Activated CD8-positive, alpha-beta T cell treated with anti-CD3 and anti-CD28 coated beads, Interleukin-2, amount 10 ng/mL, durations not matched to agents 7 days and 5 days (primary cell): ENCODE results near the gene DIO3. TPM values are rescaled to one million over a fixed set of nuclear protein-coding genes. Genes with fewer than 3 reads are reported as not detected.

Source experiments
- ATAC-seq: fragments of 150-1000 bp; cut with Tn5 transposase; one replicate; pipeline ENCODE4 v1.10.0; 2021; ENCODE audit warnings: moderate library complexity
- CTCF ChIA-PET: fragments of 350-600 bp; sonication (Branson Sonifier 250); formaldehyde crosslinking; loops from one replicate; lab custom pipeline; 2021; ENCODE audit warnings: antibody characterized with exemption; lab: Charles Lee
- POLR2A ChIA-PET: fragments of 350-600 bp; sonication (Branson Sonifier 250); formaldehyde crosslinking; loops from one replicate; lab custom pipeline; 2021; ENCODE audit warnings: antibody characterized with exemption; lab: Charles Lee
- DNase-seq: peaks from one replicate; pipeline ENCODE4 v3.0.0-alpha.2; 2020
- H3K27ac Mint-ChIP-seq: one replicate; pipeline ENCODE4 v1.8.0; 2021; ENCODE audit warnings: mild to moderate bottlenecking, mixed read lengths
- H3K27me3 Mint-ChIP-seq: one replicate; pipeline ENCODE4 v1.8.0; 2021; ENCODE audit warnings: low read depth, mixed read lengths
- H3K36me3 Mint-ChIP-seq: one replicate; pipeline ENCODE4 v1.8.0; 2021; ENCODE audit warnings: low read depth, mixed read lengths
- H3K4me1 Mint-ChIP-seq: one replicate; pipeline ENCODE4 v1.8.0; 2021; ENCODE audit warnings: low read depth, mixed read lengths
- H3K4me3 Mint-ChIP-seq: one replicate; pipeline ENCODE4 v1.8.0; 2021; ENCODE audit warnings: mild to moderate bottlenecking, mixed read lengths
- H3K9me3 Mint-ChIP-seq: one replicate; pipeline ENCODE4 v1.8.0; 2022; ENCODE audit warnings: mixed read lengths; ENCODE audit not compliant: insufficient read depth
- total RNA-seq, 2 experiments: library from RNA; stranded (reverse); gene quantifications; one replicate each; pipeline ENCODE4 v1.2.3, GENCODE V29; 2021

Gene DIO3
- total RNA-seq = not detected

DNA sequence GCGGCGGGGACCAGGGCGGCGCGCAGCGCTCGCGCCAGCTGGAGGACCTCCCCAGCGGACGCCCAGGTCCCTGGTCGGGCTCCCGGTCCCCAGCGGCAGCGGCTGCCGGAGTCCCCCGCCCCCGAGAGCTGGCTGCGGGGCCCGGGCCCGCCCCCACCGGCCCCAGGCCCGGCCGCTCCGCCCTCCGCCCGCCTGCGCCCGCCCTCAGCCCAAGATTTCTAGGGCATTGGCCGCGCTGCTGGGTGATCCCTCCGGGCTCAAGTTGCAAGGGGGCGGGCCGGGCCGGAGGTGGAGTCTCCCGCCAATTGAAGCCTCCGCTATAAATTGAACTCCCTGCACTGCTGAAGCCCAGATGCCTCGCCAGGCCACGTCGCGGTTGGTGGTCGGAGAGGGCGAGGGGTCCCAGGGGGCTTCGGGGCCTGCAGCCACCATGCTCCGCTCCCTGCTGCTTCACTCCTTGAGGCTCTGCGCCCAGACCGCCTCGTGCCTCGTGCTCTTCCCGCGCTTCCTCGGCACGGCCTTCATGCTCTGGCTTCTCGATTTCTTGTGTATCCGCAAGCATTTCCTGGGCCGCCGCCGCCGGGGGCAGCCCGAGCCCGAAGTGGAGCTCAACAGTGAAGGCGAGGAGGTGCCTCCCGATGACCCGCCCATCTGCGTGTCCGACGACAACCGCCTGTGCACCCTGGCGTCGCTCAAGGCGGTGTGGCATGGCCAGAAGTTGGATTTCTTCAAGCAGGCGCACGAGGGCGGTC is at the start of gene DIO3:
DIO3 (plus strand) TSS at position 351 of the 752 bp plus-strand sequence.
- ChIA-PET CTCF (no interaction called here), POLR2A (no interaction called here)
- Mint-ChIP-seq H3K9me3 (peaks cover 11% of the 10 kb centered on the region), H3K27ac (peak within 1 kb of the TSS; percentile 57), H3K4me3 (peak within 1 kb of the TSS; percentile 38), H3K27me3 (peaks cover 61% of the 10 kb centered on the region), H3K4me1 (peaks cover 3% of the 10 kb centered on the region), H3K36me3 (peaks cover 18% of the 10 kb centered on the region)
- ATAC-seq = no peak
- DNase-seq = no peak

GRCh38 chr14:101511620-101512375 is 49.5 kb upstream of the DIO3 start:
- CTCF ChIA-PET = no interaction called here
- H3K4me3 Mint-ChIP-seq = no peak overlapping the region

DNA sequence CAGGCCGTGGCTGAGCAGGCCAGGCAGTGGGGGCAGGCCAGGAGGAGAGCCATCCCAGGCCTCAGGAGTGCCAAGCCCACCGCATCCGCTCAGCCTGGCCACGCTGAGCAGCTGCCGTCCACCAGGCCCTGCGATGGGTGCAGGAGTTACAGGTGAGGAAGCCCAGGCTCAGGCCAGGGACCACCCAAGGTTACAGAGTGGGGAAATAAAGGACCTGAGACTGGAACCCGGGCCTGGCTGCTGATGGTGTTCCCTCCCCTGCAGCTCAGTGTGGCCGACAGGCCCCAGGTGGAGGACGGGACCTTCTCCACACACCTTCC is 49.0 kb upstream of the DIO3 start:
- H3K27ac Mint-ChIP-seq = no peak overlapping the region
- ChIA-PET CTCF (no interaction called here), POLR2A (no interaction called here)
- no peaks in the 10 kb centered on the region for H3K4me1 Mint-ChIP-seq
- no peaks in the 10 kb centered on the region for H3K27me3 Mint-ChIP-seq
- H3K4me3 Mint-ChIP-seq = no peak overlapping the region
- no peak for DNase-seq
- no peak for ATAC-seq
- H3K36me3 Mint-ChIP-seq = no peaks in the 10 kb centered on the region
- H3K9me3 Mint-ChIP-seq = no peaks in the 10 kb centered on the region

More at GRCh38 chr14:101511620-101512375, 49.5 kb upstream of the DIO3 start:
- H3K4me1 Mint-ChIP-seq = no peaks in the 10 kb centered on the region
- H3K9me3 Mint-ChIP-seq = no peaks in the 10 kb centered on the region
- no peaks in the 10 kb centered on the region for H3K27me3 Mint-ChIP-seq
- ATAC-seq (no peak), DNase-seq (no peak)
- H3K27ac Mint-ChIP-seq = no peak overlapping the region
- POLR2A ChIA-PET = no interaction called here
- no peaks in the 10 kb centered on the region for H3K36me3 Mint-ChIP-seq

DNA sequence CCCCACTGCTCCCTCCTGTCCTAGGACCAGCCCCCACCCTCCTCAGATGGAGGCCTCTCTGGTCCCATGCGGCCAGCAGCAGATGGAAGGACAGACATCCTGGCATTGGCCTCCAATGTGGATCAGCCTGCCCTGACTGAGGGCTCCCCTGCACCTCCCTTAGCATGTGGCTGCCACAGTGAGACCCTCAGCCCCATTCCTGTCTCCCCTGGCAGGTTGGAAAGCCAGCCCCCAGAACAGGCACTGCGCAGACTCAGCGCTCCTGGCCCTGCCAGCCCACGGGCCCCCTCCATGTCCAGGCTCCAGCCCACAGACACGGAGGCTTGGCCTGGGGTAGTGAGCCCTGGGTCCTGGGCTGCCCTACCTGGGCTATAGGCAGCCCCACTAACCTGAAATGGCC is 47.2 kb upstream of the DIO3 start:
- Mint-ChIP-seq H3K27me3 (no peaks in the 10 kb centered on the region), H3K27ac (no peak overlapping the region), H3K4me3 (no peak overlapping the region), H3K36me3 (no peaks in the 10 kb centered on the region), H3K9me3 (no peaks in the 10 kb centered on the region), H3K4me1 (no peaks in the 10 kb centered on the region)
- no peak for DNase-seq
- no peak for ATAC-seq
- CTCF ChIA-PET = no interaction called here
- POLR2A ChIA-PET = no interaction called here

DNA sequence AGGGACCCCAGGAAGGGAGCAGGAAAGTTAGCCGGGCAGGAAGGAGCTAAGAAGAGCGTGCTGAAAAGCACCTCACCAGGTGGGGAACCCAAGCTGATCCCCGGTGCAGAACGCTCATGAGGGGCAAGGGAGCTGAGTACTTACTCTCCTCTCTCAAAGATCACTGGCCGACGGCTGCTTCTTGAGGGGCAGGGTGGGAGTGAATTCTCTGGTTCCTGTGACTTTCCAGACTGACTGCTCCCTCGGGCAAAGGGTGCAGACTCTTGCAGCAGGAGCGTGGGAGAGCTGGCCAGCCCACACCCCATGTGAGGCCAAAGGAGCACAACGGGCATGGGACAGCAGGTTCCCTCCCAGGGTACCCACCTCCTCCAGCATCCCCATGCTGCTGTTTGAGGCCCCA is 44.9 kb upstream of the DIO3 start:
- ChIA-PET CTCF (no interaction called here), POLR2A (no interaction called here)
- Mint-ChIP-seq H3K4me3 (no peak overlapping the region), H3K9me3 (no peaks in the 10 kb centered on the region), H3K27ac (no peak overlapping the region), H3K36me3 (no peaks in the 10 kb centered on the region), H3K4me1 (no peaks in the 10 kb centered on the region), H3K27me3 (no peaks in the 10 kb centered on the region)
- ATAC-seq (no peak), DNase-seq (no peak)

- DNase-seq (no peak), ATAC-seq (no peak)
- H3K9me3 Mint-ChIP-seq = no peaks in the 10 kb centered on the region
- no peak overlapping the region for H3K4me3 Mint-ChIP-seq
- no peak overlapping the region for H3K27ac Mint-ChIP-seq
- ChIA-PET CTCF (no interaction called here), POLR2A (no interaction called here)
- H3K4me1 Mint-ChIP-seq = no peaks in the 10 kb centered on the region
- no peaks in the 10 kb centered on the region for H3K27me3 Mint-ChIP-seq
- H3K36me3 Mint-ChIP-seq = no peaks in the 10 kb centered on the region
Measured at GRCh38 chr14:101518611-101519473, 42.5 kb upstream of the DIO3 start.

- ChIA-PET POLR2A (no interaction called here), CTCF (no interaction called here)
- Mint-ChIP-seq H3K27ac (no peak overlapping the region), H3K27me3 (no peaks in the 10 kb centered on the region), H3K4me1 (no peaks in the 10 kb centered on the region), H3K9me3 (no peaks in the 10 kb centered on the region), H3K36me3 (no peaks in the 10 kb centered on the region), H3K4me3 (no peak overlapping the region)
- DNase-seq (no peak), ATAC-seq (no peak)
Measured at GRCh38 chr14:101520621-101521472, 40.4 kb upstream of the DIO3 start.

DNA sequence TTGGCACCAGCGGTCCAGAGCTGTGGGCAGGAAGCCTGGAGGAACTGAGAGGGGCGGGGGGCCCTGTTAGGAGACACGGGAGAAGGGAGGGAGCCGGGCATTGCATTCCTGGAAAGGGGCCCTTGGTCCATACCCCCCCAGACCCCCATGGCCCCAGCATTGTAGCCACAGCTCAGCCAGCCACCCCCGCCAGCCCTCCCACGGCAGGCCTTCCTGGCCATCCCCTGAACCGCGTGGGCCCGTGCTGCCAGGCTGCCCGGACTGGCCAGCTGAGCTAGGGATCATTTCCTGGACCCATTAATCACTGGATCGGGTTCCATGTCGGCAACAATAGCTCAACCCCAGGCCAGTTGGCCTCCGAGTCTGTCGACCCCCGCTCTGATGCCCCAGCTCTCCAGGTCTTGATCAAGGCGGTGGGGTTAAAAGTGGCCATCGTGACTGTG is 39.8 kb upstream of the DIO3 start:
- Mint-ChIP-seq H3K4me3 (no peak overlapping the region), H3K9me3 (no peaks in the 10 kb centered on the region), H3K27ac (no peak overlapping the region), H3K4me1 (no peaks in the 10 kb centered on the region), H3K27me3 (no peaks in the 10 kb centered on the region), H3K36me3 (no peaks in the 10 kb centered on the region)
- ChIA-PET POLR2A (no interaction called here), CTCF (no interaction called here)
- no peak for DNase-seq
- no peak for ATAC-seq

DNA sequence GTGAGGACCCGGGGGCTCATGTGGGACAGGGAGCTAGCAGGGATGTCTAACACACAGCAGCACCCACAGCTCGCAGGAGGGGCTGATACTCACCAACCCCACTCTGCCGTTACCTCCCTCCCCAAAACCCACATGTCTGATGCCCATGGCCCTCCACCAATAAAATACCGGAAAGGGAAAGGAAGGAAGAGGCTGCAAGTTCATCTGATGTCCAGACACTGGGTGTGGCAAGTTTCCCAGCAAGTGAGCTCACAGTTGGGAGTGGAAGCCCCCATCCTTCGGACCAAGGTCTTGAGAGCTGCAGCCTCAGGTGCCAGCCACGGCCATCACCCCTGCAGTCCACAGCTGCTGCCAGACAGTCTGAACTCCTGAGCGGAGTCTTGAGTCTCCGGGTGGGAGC is 39.3 kb upstream of the DIO3 start:
- Mint-ChIP-seq H3K4me1 (no peaks in the 10 kb centered on the region), H3K36me3 (no peaks in the 10 kb centered on the region), H3K4me3 (no peak overlapping the region), H3K27me3 (no peaks in the 10 kb centered on the region), H3K27ac (no peak overlapping the region), H3K9me3 (no peaks in the 10 kb centered on the region)
- POLR2A ChIA-PET = no interaction called here
- ATAC-seq (no peak), DNase-seq (no peak)
- CTCF ChIA-PET = no interaction called here

GRCh38 chr14:101525640-101526527 is 35.4 kb upstream of the DIO3 start:
- H3K27ac Mint-ChIP-seq = no peak overlapping the region
- H3K27me3 Mint-ChIP-seq = peaks cover 3% of the 10 kb centered on the region
- H3K36me3 Mint-ChIP-seq = no peaks in the 10 kb centered on the region
- POLR2A ChIA-PET = interaction anchor here (0.6 kb wide), 1 partner anchor 1195 kb away, joined by 3 read pairs; no protein-coding TSS in a partner anchor
- CTCF ChIA-PET = no interaction called here
- peaks cover 8% of the 10 kb centered on the region for H3K4me1 Mint-ChIP-seq
- H3K9me3 Mint-ChIP-seq = no peaks in the 10 kb centered on the region
- no peak overlapping the region for H3K4me3 Mint-ChIP-seq
- DNase-seq (no peak), ATAC-seq (no peak)
